HG03520 (cell line): Measurements from ENCODE around the gene GJB5.
"Not testable (repeated sequence)": the region's sequence is repeated elsewhere in the genome, so short reads cannot be mapped to it uniquely, and the experiment has no call there.

ENCODE experiments used
- ATAC-seq: cut with Tn5 transposase; IDR thresholded peaks from one replicate; pipeline ENCODE4 v1.9.1; 2021; ENCODE audit warnings: mild to moderate bottlenecking, moderate library complexity; ENCODE audit not compliant: unreplicated experiment

GJB5 gene

DNA sequence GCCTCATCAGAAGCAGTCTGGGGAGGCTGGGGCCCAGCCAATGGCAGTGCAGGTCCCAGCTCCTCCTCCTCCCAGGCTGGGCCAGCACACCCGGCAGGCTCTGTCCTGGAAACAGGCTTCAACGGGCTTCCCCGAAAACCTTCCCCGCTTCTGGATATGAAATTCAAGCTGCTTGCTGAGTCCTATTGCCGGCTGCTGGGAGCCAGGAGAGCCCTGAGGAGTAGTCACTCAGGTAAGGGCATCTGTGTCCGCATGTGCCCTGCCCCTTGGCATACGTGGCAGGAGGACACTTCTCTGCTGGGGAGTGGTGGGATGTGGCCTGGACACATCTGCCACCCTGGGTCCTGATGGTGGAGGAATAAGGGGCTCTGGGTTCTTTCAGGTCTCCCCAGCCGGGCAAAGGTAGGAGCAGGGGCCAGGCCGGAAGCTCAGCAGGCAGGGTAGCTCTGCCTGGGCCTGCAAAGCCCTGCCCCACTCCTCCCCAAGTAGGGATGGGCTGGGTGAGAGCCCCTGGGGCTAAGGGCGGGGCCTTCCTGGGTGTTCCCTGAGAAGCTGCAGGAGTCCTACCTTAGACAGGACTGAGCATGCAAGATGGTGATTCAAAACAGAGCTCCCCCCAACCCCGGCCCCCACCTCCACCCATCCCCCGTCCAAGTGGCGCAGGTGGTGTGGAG lies at the start of gene GJB5:
GJB5 (plus strand) TSS at position 84 of the 674 bp plus-strand sequence. CDS start 2,284 bp downstream, outside the sequence.
- no peak for ATAC-seq

- no peak for ATAC-seq
These were observed 49.8 kb upstream of the GJB5 start for GRCh38 chr1:34705077-34705476.

DNA sequence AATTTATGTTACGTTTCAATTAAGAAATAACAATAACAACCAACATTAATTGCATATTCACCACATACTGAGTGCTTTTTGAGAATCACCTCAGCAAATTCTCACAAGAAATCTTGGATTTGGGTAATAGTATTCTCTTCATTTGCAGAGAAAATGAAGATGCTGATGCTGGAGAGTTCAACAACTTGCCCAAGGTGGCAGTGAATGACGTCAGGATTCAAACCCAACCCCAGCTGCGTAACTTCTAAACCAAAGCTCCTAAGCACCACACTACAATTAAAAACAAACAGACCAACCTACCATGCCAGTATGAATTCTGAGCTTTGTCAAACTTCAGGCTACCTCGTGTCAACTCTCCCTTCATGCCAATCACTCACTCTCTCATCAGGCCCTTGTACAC lies 46.7 kb upstream of the GJB5 start:
- ATAC-seq: no peak

GRCh38 chr1:34709547-34709946 lies 45.3 kb upstream of the GJB5 start:
- no peak for ATAC-seq

GRCh38 chr1:34710812-34711211 lies 44.0 kb upstream of the GJB5 start:
- no peak for ATAC-seq

- no peak for ATAC-seq
These were observed 43.4 kb upstream of the GJB5 start for GRCh38 chr1:34711485-34711884.

- ATAC-seq: no peak
These were observed 42.7 kb upstream of the GJB5 start for GRCh38 chr1:34712007-34712688.

DNA sequence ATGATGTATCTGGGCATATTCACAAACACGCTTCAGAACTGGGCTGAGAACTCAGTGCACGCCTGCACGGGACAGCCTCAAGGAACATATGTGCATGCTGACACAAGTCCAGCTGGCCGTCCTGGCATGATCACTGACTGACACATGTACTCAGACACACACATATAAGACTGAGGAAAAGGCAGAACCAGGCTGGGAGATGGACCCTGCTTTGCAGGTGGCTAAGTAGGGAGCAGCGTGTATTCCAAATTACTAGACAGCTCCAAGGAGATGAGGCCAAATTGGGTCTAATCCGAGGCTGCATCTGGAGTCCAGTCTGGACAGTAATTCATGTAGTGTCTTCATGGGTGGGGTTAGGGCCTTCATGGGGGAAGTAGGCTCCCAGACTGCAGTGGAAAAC lies 41.4 kb upstream of the GJB5 start:
- no peak for ATAC-seq

DNA sequence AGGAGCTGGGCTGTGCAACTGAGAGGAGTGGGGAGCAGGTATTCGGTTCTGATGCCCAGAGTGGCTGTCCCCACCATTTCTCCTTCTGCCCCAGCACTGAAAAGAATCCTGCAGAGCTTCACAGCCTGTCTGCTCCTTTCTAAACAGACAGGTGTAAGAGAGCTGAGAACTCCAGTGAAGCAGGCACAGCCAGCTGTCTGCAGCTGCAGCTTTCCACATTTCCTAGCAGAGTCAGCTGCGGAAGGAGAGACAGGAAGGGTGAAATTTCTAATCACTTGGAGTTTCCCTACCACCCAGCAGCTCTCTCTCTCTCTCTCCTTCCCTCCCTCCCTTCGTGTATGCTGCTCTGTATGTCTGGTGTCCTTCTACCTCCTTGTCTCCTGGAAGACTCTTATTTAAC lies 40.5 kb upstream of the GJB5 start:
- no peak for ATAC-seq

GRCh38 chr1:34715139-34715538 lies 39.7 kb upstream of the GJB5 start:
- ATAC-seq: no peak

GRCh38 chr1:34721241-34721640 lies 33.6 kb upstream of the GJB5 start:
- ATAC-seq: no peak

DNA sequence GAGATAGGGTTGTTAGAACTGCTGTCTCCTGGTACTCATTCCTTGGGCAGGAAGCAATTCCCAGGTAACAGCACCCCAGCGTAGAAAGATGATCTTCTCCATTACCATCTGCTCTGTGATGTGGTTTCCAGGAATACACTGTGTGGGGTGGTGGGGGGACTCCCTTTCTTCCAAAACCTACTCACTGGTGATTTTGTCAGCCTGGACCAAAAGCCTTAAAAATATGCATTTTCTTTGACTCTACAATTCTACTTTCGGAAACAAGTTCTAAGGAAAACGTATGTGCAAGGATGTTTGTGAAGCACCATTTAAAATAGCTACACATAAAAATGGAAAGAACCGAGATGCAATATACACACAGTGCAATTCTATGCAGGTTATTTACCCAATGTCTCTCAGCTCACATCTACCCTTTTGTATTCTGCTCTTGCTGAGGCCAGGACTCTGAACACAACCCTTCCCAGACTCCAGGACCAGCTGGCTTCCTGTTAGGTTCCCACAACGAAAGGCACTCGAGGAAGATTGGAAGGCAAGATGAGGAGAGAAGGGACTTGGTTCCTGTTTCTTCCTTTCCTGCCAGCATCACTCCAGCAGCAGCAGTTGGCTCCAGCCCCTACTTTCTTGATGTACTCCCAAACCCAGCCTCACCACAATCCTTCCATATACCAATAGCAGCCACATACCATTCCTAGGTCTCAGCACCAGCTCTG lies 33.0 kb upstream of the GJB5 start:
- no peak for ATAC-seq

- no peak for ATAC-seq
These were observed 28.0 kb upstream of the GJB5 start for GRCh38 chr1:34726861-34727260.

GRCh38 chr1:34730485-34730884 lies 24.4 kb upstream of the GJB5 start:
- no peak for ATAC-seq

- ATAC-seq: not testable (repeated sequence)
These were observed 22.0 kb upstream of the GJB5 start for GRCh38 chr1:34732831-34733230.

DNA sequence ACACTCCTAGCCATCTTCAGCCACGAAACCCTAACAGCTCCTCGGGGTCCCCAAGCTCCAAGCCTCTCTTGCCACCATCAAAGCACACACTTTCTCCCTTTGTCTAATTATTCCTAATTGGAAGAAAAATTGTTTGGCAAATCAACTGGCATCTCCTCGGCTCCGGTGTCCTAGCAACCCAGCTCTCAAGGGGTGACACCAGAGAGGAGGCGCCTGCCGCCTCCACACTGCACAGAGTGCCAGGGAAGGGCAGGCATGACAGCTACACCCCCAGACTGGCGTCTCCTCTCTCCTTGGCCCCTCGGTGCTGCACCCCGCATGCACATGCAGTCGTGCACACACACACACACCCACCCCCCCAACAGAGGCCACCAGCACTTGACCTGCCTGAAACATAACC lies 18.2 kb upstream of the GJB5 start:
- no peak for ATAC-seq

DNA sequence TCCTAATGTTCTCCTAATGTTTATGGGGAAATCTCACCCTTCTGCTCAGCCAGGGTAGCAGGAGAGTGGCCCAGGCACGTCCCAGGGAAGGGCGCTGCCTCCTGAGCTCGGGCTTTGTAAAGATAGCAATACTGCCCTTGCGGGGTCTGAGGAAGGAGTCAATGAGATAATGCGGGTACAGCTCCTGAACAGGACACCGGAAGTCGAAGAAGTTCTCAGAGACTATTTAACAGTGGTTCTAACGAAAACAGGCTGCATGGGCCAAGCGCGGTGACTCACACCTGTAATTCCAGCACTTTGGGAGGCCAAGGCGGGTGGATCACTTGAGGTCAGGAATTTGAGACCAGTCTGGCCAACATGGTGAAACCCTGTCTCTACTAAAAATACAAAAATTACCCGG lies 17.6 kb upstream of the GJB5 start:
- ATAC-seq: not testable (repeated sequence)

GRCh38 chr1:34739613-34740012 lies 15.2 kb upstream of the GJB5 start:
- ATAC-seq: no peak

GRCh38 chr1:34740161-34740868 lies 14.5 kb upstream of the GJB5 start:
- ATAC-seq: no peak

DNA sequence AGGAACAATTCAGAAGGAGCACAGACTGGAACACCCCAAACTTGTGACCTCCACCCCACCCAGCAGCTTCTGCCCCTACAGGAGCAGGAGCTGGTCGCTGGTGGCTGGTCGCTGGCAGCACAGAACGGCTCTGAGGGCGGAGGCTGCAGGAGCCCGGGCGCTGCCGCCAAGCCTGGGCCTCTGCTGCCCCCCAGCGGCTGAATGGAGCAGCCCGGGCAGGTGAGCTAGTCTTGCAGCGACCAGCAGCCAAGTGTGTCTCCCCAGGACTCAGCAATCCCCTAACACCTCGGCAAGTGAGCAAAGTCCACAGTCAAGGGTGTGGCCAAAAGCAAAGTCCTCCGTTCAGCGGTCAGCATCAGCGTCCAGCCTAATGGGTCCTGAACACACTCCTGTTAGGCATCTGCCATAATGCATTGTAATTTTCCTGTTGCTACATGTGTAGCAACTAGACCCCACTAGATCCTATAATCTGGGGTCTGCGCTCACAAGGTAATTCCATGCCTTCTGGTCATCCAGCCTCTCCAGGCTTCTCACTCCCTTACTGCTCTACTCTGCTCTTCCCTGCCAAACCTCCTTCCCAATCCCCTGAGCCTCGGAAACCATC lies 12.1 kb upstream of the GJB5 start:
- ATAC-seq: no peak

GRCh38 chr1:34743775-34744174 lies 11.1 kb upstream of the GJB5 start:
- ATAC-seq: no peak
